ENCODE data around the gene ODAD2.
"Not testable (repeated sequence)": the region's sequence is repeated elsewhere in the genome, so short reads cannot be mapped to it uniquely, and the experiment has no call there.

ODAD2 gene

GRCh38 chr10:27899485-27899884, 99.4 kb downstream of the ODAD2 start:
- POLR2A ChIA-PET; H3K4me3 ChIP-seq (ENCODE audit: low read depth, low read length); H3K27ac ChIP-seq (ENCODE audit: extremely low read depth, low read depth, low read length); CTCF ChIA-PET; H3K36me3 ChIP-seq (ENCODE audit: control insufficient read depth in 2 of 2, insufficient read depth in 1 of 2, low read length in 2 of 2); H3K4me1 ChIP-seq (ENCODE audit: control insufficient read depth, insufficient read depth, low read length); H3K9me3 ChIP-seq (ENCODE audit: control insufficient read depth, insufficient read depth, low read depth, low read length): not testable (repeated sequence)
- TF ChIP-seq ZSCAN16 (tag by site-specific recombination; IDR thresholded peaks at IDR 0.05) (peak; percentile 83), ZIC2 (tag by site-specific recombination; IDR thresholded peaks at IDR 0.05) (0 out of 2 replicates have a peak, but pooled peaks have one; percentile 10), ZFHX2 (tag by site-specific recombination; conservative IDR thresholded peaks at IDR 0.05) (peak; percentile 57), EGR2 (tag by site-specific recombination; IDR thresholded peaks at IDR 0.05; ENCODE audit: low read depth) (0 out of 2 replicates have a peak, but pooled peaks have one; percentile 63)

- no peaks in the 10 kb centered on the region for H3K4me1 ChIP-seq (ENCODE audit: control insufficient read depth, insufficient read depth, low read length)
- H3K36me3 ChIP-seq (ENCODE audit: control insufficient read depth in 2 of 2, insufficient read depth in 1 of 2, low read length in 2 of 2) = no peaks in the 10 kb centered on the region
- TF ChIP-seq ZNF48 (tag by site-specific recombination; IDR thresholded peaks at IDR 0.05) (no peak), ZNF16 (tag by site-specific recombination; IDR thresholded peaks at IDR 0.05; ENCODE audit: low read depth) (no peak), BCL11B (tag by site-specific recombination; IDR thresholded peaks at IDR 0.05; ENCODE audit: low read depth) (no peak), ZIC2 (tag by site-specific recombination; IDR thresholded peaks at IDR 0.05) (no peak), ZNF558 (tag by site-specific recombination; IDR thresholded peaks at IDR 0.05) (no peak), ZNF19 (tag by site-specific recombination; IDR thresholded peaks at IDR 0.05; ENCODE audit: low read depth) (no peak), ZNF747 (tag by site-specific recombination; IDR thresholded peaks at IDR 0.05) (no peak), ZNF174 (tag by site-specific recombination; IDR thresholded peaks at IDR 0.05) (no peak), ZNF366 (tag by site-specific recombination; conservative IDR thresholded peaks at IDR 0.05) (no peak), ZBTB17 (tag by site-specific recombination; IDR thresholded peaks at IDR 0.05) (no peak), ZBTB7A (tag by site-specific recombination; IDR thresholded peaks at IDR 0.05; ENCODE audit: low read depth) (no peak), ZNF707 (tag by site-specific recombination; IDR thresholded peaks at IDR 0.05) (no peak), OSR2 (tag by site-specific recombination; IDR thresholded peaks at IDR 0.05) (no peak), KLF16 (tag by site-specific recombination; IDR thresholded peaks at IDR 0.05) (no peak)
- TF ChIP-seq, protein P1, sequence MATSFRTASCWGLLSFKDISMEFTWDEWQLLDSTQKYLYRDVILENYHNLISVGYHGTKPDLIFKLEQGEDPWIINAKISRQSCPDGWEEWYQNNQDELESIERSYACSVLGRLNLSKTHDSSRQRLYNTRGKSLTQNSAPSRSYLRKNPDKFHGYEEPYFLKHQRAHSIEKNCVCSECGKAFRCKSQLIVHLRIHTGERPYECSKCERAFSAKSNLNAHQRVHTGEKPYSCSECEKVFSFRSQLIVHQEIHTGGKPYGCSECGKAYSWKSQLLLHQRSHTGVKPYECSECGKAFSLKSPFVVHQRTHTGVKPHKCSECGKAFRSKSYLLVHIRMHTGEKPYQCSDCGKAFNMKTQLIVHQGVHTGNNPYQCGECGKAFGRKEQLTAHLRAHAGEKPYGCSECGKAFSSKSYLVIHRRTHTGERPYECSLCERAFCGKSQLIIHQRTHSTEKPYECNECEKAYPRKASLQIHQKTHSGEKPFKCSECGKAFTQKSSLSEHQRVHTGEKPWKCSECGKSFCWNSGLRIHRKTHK (tag by site-specific recombination; IDR thresholded peaks at IDR 0.05) = no peak
- TF ChIP-seq, protein P2, sequence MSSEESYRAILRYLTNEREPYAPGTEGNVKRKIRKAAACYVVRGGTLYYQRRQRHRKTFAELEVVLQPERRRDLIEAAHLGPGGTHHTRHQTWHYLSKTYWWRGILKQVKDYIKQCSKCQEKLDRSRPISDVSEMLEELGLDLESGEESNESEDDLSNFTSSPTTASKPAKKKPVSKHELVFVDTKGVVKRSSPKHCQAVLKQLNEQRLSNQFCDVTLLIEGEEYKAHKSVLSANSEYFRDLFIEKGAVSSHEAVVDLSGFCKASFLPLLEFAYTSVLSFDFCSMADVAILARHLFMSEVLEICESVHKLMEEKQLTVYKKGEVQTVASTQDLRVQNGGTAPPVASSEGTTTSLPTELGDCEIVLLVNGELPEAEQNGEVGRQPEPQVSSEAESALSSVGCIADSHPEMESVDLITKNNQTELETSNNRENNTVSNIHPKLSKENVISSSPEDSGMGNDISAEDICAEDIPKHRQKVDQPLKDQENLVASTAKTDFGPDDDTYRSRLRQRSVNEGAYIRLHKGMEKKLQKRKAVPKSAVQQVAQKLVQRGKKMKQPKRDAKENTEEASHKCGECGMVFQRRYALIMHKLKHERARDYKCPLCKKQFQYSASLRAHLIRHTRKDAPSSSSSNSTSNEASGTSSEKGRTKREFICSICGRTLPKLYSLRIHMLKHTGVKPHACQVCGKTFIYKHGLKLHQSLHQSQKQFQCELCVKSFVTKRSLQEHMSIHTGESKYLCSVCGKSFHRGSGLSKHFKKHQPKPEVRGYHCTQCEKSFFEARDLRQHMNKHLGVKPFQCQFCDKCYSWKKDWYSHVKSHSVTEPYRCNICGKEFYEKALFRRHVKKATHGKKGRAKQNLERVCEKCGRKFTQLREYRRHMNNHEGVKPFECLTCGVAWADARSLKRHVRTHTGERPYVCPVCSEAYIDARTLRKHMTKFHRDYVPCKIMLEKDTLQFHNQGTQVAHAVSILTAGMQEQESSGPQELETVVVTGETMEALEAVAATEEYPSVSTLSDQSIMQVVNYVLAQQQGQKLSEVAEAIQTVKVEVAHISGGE (tag by site-specific recombination; conservative IDR thresholded peaks at IDR 0.05; ENCODE audit: low read depth) = no peak
- ChIA-PET POLR2A (no interaction called here), CTCF (no interaction called here)
- H3K9me3 ChIP-seq (ENCODE audit: control insufficient read depth, insufficient read depth, low read depth, low read length) = no peaks in the 10 kb centered on the region
- H3K27ac ChIP-seq (ENCODE audit: extremely low read depth, low read depth, low read length) = no peak overlapping the region
- no peak overlapping the region for H3K4me3 ChIP-seq (ENCODE audit: low read depth, low read length)
These were observed 99.8 kb downstream of the ODAD2 start for GRCh38 chr10:27899058-27899457.

Measured in HEK293 (cell line).